ENCODE results near the gene PHKB.

Gene PHKB

DNA sequence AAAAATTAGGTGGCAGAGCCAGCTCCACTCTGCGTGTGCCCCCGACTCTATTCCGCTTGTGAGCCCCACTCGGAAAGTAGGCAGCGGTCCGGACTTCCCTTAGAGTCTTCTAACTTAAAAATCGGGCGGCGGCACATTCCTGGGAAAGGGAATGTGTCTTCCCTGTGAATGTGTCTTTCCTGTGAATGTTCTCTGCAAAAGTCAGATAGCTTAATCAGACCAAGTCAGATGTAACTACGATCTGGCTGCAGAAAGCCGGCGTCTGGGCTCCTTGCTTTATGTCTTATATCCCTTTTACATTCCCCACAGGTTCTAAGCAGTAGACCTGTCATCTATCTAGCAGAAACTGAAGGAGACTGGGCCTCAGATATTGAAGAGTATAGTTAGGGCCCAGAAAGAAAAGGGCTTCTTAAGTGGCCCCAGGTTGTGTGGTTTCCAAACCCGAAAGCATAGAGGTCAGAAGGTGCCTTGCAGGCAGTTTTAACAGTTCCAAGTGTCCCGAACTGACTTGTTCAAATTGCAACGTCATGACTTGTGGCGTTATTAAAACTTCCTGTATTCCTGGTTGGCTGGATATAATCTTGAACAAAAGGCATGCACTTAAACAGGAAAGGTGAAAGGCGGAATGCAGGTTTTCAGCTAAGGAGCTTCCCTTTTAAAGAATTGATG, 601 bp downstream of the PHKB start:
- peak; percentile 65 for ATAC-seq
- TF ChIP-seq ZFP30 (CRISPR knock-in tag; IDR thresholded peaks at IDR 0.05) (no peak), BACH2 (CRISPR knock-in tag; IDR thresholded peaks at IDR 0.05; ENCODE audit: borderline replicate concordance) (no peak), ZNF70 (CRISPR knock-in tag; IDR thresholded peaks at IDR 0.05) (no peak), ESRRG (CRISPR knock-in tag; IDR thresholded peaks at IDR 0.05) (no peak), PPARA (CRISPR knock-in tag; IDR thresholded peaks at IDR 0.05; ENCODE audit: borderline replicate concordance) (no peak), ARNTL (CRISPR knock-in tag; IDR thresholded peaks at IDR 0.05; ENCODE audit: borderline replicate concordance, low read depth) (no peak), RARB (CRISPR knock-in tag; IDR thresholded peaks at IDR 0.05) (no peak), ZC3H10 (CRISPR knock-in tag; IDR thresholded peaks at IDR 0.05) (no peak), ZNF565 (CRISPR knock-in tag; conservative IDR thresholded peaks at IDR 0.05; ENCODE audit: low read depth) (no peak), OSR1 (CRISPR knock-in tag; IDR thresholded peaks at IDR 0.05) (no peak), ZFP3 (CRISPR knock-in tag; IDR thresholded peaks at IDR 0.05) (no peak), TCF4 (CRISPR knock-in tag; IDR thresholded peaks at IDR 0.05; ENCODE audit: borderline replicate concordance) (no peak), ZNF8 (CRISPR knock-in tag; IDR thresholded peaks at IDR 0.05) (no peak), SNAI2 (CRISPR knock-in tag; IDR thresholded peaks at IDR 0.05) (no peak), ISL1 (CRISPR knock-in tag; IDR thresholded peaks at IDR 0.05) (no peak)
- TF ChIP-seq, protein P1, sequence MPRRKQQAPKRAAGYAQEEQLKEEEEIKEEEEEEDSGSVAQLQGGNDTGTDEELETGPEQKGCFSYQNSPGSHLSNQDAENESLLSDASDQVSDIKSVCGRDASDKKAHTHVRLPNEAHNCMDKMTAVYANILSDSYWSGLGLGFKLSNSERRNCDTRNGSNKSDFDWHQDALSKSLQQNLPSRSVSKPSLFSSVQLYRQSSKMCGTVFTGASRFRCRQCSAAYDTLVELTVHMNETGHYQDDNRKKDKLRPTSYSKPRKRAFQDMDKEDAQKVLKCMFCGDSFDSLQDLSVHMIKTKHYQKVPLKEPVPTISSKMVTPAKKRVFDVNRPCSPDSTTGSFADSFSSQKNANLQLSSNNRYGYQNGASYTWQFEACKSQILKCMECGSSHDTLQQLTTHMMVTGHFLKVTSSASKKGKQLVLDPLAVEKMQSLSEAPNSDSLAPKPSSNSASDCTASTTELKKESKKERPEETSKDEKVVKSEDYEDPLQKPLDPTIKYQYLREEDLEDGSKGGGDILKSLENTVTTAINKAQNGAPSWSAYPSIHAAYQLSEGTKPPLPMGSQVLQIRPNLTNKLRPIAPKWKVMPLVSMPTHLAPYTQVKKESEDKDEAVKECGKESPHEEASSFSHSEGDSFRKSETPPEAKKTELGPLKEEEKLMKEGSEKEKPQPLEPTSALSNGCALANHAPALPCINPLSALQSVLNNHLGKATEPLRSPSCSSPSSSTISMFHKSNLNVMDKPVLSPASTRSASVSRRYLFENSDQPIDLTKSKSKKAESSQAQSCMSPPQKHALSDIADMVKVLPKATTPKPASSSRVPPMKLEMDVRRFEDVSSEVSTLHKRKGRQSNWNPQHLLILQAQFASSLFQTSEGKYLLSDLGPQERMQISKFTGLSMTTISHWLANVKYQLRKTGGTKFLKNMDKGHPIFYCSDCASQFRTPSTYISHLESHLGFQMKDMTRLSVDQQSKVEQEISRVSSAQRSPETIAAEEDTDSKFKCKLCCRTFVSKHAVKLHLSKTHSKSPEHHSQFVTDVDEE (CRISPR knock-in tag; IDR thresholded peaks at IDR 0.05) = no peak
- TF ChIP-seq, protein P2, sequence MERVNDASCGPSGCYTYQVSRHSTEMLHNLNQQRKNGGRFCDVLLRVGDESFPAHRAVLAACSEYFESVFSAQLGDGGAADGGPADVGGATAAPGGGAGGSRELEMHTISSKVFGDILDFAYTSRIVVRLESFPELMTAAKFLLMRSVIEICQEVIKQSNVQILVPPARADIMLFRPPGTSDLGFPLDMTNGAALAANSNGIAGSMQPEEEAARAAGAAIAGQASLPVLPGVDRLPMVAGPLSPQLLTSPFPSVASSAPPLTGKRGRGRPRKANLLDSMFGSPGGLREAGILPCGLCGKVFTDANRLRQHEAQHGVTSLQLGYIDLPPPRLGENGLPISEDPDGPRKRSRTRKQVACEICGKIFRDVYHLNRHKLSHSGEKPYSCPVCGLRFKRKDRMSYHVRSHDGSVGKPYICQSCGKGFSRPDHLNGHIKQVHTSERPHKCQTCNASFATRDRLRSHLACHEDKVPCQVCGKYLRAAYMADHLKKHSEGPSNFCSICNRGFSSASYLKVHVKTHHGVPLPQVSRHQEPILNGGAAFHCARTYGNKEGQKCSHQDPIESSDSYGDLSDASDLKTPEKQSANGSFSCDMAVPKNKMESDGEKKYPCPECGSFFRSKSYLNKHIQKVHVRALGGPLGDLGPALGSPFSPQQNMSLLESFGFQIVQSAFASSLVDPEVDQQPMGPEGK (CRISPR knock-in tag; IDR thresholded peaks at IDR 0.05; ENCODE audit: borderline replicate concordance) = no peak
- TF ChIP-seq, protein P3, sequence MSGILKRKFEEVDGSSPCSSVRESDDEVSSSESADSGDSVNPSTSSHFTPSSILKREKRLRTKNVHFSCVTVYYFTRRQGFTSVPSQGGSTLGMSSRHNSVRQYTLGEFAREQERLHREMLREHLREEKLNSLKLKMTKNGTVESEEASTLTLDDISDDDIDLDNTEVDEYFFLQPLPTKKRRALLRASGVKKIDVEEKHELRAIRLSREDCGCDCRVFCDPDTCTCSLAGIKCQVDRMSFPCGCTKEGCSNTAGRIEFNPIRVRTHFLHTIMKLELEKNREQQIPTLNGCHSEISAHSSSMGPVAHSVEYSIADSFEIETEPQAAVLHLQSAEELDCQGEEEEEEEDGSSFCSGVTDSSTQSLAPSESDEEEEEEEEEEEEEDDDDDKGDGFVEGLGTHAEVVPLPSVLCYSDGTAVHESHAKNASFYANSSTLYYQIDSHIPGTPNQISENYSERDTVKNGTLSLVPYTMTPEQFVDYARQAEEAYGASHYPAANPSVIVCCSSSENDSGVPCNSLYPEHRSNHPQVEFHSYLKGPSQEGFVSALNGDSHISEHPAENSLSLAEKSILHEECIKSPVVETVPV (CRISPR knock-in tag; IDR thresholded peaks at IDR 0.05) = no peak
- TF ChIP-seq, protein P4, sequence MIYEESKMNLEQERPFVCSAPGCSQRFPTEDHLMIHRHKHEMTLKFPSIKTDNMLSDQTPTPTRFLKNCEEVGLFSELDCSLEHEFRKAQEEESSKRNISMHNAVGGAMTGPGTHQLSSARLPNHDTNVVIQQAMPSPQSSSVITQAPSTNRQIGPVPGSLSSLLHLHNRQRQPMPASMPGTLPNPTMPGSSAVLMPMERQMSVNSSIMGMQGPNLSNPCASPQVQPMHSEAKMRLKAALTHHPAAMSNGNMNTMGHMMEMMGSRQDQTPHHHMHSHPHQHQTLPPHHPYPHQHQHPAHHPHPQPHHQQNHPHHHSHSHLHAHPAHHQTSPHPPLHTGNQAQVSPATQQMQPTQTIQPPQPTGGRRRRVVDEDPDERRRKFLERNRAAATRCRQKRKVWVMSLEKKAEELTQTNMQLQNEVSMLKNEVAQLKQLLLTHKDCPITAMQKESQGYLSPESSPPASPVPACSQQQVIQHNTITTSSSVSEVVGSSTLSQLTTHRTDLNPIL (CRISPR knock-in tag; IDR thresholded peaks at IDR 0.05; ENCODE audit: low read depth) = no peak

DNA sequence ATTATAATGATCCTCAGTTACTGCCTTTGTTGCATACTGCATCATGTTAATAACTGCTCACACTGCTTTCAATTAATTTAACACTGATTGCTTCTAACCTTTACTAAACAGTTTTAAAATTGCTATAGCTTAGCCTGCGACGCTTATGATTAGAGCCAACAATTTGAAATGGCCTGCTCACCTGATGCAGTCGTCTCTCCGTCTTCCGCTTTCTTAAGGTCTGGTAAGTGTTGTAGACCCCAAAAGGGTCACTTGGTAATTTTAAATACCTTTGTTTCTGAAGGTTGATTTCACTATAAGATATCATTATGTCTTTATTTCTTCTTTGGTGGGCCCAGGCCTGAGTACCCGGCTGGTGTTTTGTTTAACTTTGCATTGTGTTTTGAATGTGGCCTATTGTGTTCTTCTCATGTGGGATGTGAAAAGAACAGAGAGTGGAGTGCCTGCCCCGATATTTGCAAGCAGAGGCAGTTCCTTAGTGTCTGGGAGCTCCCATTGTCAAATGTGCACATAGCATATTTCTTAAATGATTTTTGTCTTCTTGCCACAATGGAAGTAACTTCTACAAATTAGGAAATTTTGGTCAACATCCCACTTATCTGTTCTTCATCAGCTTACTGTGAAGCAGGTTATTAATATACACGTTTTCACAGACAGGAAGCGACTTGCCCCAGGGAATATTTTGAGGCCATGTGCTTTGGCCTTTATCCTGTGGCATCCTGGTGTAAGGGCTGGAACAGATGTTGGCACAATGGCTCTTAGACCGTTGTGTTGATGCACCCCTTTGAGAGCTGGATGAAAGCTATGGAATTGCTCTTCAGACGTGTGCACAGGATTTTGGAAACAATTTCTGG, 2.9 kb downstream of the PHKB start:
- TF ChIP-seq CSDC2 (CRISPR knock-in tag; IDR thresholded peaks at IDR 0.05) (no peak), TOX (CRISPR knock-in tag; IDR thresholded peaks at IDR 0.05; ENCODE audit: borderline replicate concordance) (no peak), PPARA (CRISPR knock-in tag; IDR thresholded peaks at IDR 0.05; ENCODE audit: borderline replicate concordance) (no peak), ZC3H10 (CRISPR knock-in tag; IDR thresholded peaks at IDR 0.05) (no peak), BACH2 (CRISPR knock-in tag; IDR thresholded peaks at IDR 0.05; ENCODE audit: borderline replicate concordance) (no peak), RARB (CRISPR knock-in tag; IDR thresholded peaks at IDR 0.05) (no peak), ESRRG (CRISPR knock-in tag; IDR thresholded peaks at IDR 0.05) (no peak)
- TF ChIP-seq, protein P5, sequence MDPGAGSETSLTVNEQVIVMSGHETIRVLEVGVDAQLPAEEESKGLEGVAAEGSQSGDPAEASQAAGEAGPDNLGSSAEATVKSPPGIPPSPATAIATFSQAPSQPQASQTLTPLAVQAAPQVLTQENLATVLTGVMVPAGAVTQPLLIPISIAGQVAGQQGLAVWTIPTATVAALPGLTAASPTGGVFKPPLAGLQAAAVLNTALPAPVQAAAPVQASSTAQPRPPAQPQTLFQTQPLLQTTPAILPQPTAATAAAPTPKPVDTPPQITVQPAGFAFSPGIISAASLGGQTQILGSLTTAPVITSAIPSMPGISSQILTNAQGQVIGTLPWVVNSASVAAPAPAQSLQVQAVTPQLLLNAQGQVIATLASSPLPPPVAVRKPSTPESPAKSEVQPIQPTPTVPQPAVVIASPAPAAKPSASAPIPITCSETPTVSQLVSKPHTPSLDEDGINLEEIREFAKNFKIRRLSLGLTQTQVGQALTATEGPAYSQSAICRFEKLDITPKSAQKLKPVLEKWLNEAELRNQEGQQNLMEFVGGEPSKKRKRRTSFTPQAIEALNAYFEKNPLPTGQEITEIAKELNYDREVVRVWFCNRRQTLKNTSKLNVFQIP (CRISPR knock-in tag; IDR thresholded peaks at IDR 0.05; ENCODE audit: borderline replicate concordance, low read depth) = no peak
- TF ChIP-seq, protein P2 (CRISPR knock-in tag; IDR thresholded peaks at IDR 0.05; ENCODE audit: borderline replicate concordance) = no peak
- TF ChIP-seq, protein P1 (CRISPR knock-in tag; IDR thresholded peaks at IDR 0.05) = no peak
- no peak for ATAC-seq

All from SK-N-SH treated with all-trans-retinoic acid at 6 μM for 48 hours (cell line).